Type B pancreatic cell (in vitro differentiated cells): ENCODE results near the gene HSPA4. TPM values are rescaled to one million over a fixed set of nuclear protein-coding genes. Genes with fewer than 3 reads are reported as not detected.
A peak's percentile ranks its signal among the peaks of the same experiment; 100 is the strongest.

Experiments
- DNase-seq: peaks from one replicate; pipeline ENCODE4 v3.0.0; 2021; ENCODE audit warnings: mixed read lengths; ENCODE audit not compliant: unreplicated experiment; ENCODE audit errors: extremely low spot score
- H3K27ac Mint-ChIP-seq: 2 replicates; pipeline ENCODE4 v1.8.0; 2021; ENCODE audit warnings: mild to moderate bottlenecking, mixed read lengths
- H3K27me3 Mint-ChIP-seq: 2 replicates; pipeline ENCODE4 v1.8.0; 2021; ENCODE audit warnings: mixed read lengths
- H3K36me3 Mint-ChIP-seq: 2 replicates; pipeline ENCODE4 v1.8.0; 2021; ENCODE audit warnings: mixed read lengths
- H3K4me1 Mint-ChIP-seq: one replicate; pipeline ENCODE4 v1.8.0; 2021; ENCODE audit warnings: mixed read lengths; ENCODE audit not compliant: unreplicated experiment
- H3K4me3 Mint-ChIP-seq: 2 replicates; pipeline ENCODE4 v1.8.0; 2021; ENCODE audit warnings: mild to moderate bottlenecking, mixed read lengths
- H3K9me3 Mint-ChIP-seq: 2 replicates; pipeline ENCODE4 v1.8.0; 2021; ENCODE audit warnings: mixed read lengths
- total RNA-seq: library from RNA; stranded (reverse); gene quantifications from 2 replicates; pipeline ENCODE4 v1.2.1, GENCODE V29; 2021; ENCODE audit warnings: low replicate concordance
- TF ChIP-seq, protein P1 (sequence below): fragments of 200-600 bp; sonication (generic); conservative IDR thresholded peaks from 2 replicates; pipeline ENCODE4 v1.5.0; 2021; ENCODE audit warnings: antibody characterized with exemption, mild to moderate bottlenecking

The HSPA4 gene
- total RNA-seq, 1 donor from 2014 or later, result 134 TPM

GRCh38 chr5:133147815-133148567 lies 96.2 kb downstream of the HSPA4 start:
- peaks cover 3% of the 10 kb centered on the region for H3K27me3 Mint-ChIP-seq
- H3K9me3 Mint-ChIP-seq, result peaks cover 4% of the 10 kb centered on the region
- H3K27ac Mint-ChIP-seq, result no peak overlapping the region
- peaks cover 14% of the 10 kb centered on the region for H3K4me1 Mint-ChIP-seq
- TF ChIP-seq, protein P1, sequence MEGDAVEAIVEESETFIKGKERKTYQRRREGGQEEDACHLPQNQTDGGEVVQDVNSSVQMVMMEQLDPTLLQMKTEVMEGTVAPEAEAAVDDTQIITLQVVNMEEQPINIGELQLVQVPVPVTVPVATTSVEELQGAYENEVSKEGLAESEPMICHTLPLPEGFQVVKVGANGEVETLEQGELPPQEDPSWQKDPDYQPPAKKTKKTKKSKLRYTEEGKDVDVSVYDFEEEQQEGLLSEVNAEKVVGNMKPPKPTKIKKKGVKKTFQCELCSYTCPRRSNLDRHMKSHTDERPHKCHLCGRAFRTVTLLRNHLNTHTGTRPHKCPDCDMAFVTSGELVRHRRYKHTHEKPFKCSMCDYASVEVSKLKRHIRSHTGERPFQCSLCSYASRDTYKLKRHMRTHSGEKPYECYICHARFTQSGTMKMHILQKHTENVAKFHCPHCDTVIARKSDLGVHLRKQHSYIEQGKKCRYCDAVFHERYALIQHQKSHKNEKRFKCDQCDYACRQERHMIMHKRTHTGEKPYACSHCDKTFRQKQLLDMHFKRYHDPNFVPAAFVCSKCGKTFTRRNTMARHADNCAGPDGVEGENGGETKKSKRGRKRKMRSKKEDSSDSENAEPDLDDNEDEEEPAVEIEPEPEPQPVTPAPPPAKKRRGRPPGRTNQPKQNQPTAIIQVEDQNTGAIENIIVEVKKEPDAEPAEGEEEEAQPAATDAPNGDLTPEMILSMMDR, result no peak
- peak; percentile 44 for DNase-seq
- no peaks in the 10 kb centered on the region for H3K36me3 Mint-ChIP-seq
- H3K4me3 Mint-ChIP-seq, result no peak overlapping the region

- Mint-ChIP-seq H3K27ac (no peak overlapping the region), H3K4me3 (no peak overlapping the region), H3K36me3 (no peaks in the 10 kb centered on the region), H3K27me3 (no peaks in the 10 kb centered on the region), H3K9me3 (no peaks in the 10 kb centered on the region), H3K4me1 (peaks cover 14% of the 10 kb centered on the region)
- no peak for DNase-seq
- TF ChIP-seq, protein P1, result no peak
These were observed 97.5 kb downstream of the HSPA4 start for GRCh38 chr5:133149345-133149744.

DNA sequence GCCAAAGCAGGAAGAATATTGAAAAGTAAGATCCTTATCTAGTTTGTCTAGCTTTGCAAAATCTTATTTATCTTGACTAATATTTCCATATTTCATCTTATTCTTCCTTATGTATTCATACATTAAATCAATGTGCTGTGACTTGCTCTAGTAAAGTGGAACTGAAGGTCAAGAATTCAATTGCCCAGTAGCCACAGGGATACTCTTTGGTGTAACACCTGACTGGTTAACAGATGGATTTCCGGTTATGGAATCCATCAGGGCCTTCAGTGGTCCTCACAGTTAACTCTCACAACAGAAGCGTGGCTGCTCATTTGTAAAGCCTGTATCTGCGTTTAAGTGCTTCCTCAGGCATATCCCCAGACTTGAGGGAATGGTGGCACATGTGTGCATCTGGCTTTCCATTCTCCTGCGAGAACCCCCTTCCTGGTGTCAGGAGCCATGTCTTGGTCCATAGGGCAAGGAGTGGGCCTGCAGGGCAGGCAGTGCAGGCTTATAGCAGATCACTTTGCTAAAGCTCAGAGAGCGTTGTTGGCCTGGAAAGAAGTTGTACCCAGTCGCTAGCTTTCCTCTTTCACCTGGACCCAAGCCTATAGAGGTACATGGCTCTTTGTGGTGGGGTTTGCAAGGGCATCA lies 99.2 kb downstream of the HSPA4 start:
- TF ChIP-seq, protein P1, result no peak
- H3K9me3 Mint-ChIP-seq, result no peaks in the 10 kb centered on the region
- DNase-seq, result no peak
- H3K4me3 Mint-ChIP-seq, result no peak overlapping the region
- H3K27ac Mint-ChIP-seq, result no peak overlapping the region
- no peaks in the 10 kb centered on the region for H3K27me3 Mint-ChIP-seq
- H3K4me1 Mint-ChIP-seq, result peaks cover 14% of the 10 kb centered on the region
- no peaks in the 10 kb centered on the region for H3K36me3 Mint-ChIP-seq

DNA sequence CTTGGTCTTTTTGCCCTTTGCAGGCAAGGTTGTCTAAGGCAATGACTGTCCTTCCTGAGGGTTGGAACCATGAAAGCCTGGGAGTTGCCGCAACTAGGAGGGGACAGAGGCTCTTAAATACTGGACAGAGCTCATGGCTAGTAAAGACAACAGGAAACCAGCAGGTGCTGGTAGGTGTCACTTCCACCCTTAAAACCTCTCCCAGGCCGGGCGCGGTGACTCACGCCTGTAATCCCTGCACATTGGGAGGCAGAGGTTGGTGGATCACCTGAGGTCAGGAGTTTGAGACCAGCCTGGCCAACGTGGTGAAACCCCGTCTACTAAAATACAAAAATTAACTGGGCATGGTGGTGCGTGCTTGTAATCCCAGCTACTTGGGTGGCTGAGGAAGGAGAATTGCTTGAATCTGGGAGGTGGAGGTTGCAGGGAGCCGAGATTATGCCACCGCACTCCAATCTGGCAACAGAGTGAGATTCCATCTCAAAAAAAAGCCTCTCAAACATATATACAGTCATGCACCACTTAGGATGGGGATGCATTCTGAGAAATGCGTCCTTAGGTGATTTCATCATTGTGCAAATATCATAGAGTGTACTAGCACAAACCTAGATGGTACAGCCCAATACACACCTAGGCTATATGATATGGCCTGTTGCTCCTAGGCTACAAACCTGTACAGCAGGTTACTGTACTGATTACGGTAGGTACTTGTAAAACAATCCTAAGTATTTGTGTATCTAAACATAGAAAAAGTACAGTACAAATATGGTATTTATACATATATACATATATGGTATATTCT lies 102.7 kb downstream of the HSPA4 start:
- no peaks in the 10 kb centered on the region for H3K9me3 Mint-ChIP-seq
- H3K4me1 Mint-ChIP-seq, result peaks cover 9% of the 10 kb centered on the region

GRCh38 chr5:133155326-133155969 lies 103.6 kb downstream of the HSPA4 start:
- TF ChIP-seq, protein P1, result no peak
- H3K27me3 Mint-ChIP-seq, result peaks cover 4% of the 10 kb centered on the region
- H3K9me3 Mint-ChIP-seq, result no peaks in the 10 kb centered on the region
- H3K4me1 Mint-ChIP-seq, result no peaks in the 10 kb centered on the region
- H3K27ac Mint-ChIP-seq, result no peak overlapping the region
- DNase-seq, result no peak
- no peak overlapping the region for H3K4me3 Mint-ChIP-seq
- H3K36me3 Mint-ChIP-seq, result no peaks in the 10 kb centered on the region

More for the DNA sequence above, 102.7 kb downstream of the HSPA4 start:
- no peak overlapping the region for H3K4me3 Mint-ChIP-seq
- DNase-seq, result no peak
- TF ChIP-seq, protein P1, result no peak
- H3K36me3 Mint-ChIP-seq, result no peaks in the 10 kb centered on the region
- no peaks in the 10 kb centered on the region for H3K27me3 Mint-ChIP-seq
- no peak overlapping the region for H3K27ac Mint-ChIP-seq
